GM19240 (cell line): Measurements from ENCODE around the gene ADGRE1.

Experiments used
- DNase-seq: peaks from one replicate; pipeline ENCODE4 v3.0.0; 2011; ENCODE audit warnings: low spot score; ENCODE audit not compliant: insufficient read length

ADGRE1 gene

GRCh38 chr19:6952956-6953355 is 65.6 kb downstream of the ADGRE1 start:
- no peak for DNase-seq

- DNase-seq: no peak
Observed at GRCh38 chr19:6955082-6955481, 67.7 kb downstream of the ADGRE1 start.

GRCh38 chr19:6956573-6956972 is 69.2 kb downstream of the ADGRE1 start:
- no peak for DNase-seq

GRCh38 chr19:6958791-6959190 is 71.4 kb downstream of the ADGRE1 start:
- DNase-seq: no peak

GRCh38 chr19:6963244-6963852 is 76.0 kb downstream of the ADGRE1 start:
- no peak for DNase-seq

GRCh38 chr19:6963937-6964336 is 76.6 kb downstream of the ADGRE1 start:
- DNase-seq: no peak

GRCh38 chr19:6967967-6968366 is 80.6 kb downstream of the ADGRE1 start:
- no peak for DNase-seq

- no peak for DNase-seq
Observed at GRCh38 chr19:6969490-6969889, 82.1 kb downstream of the ADGRE1 start.

GRCh38 chr19:6970021-6970420 is 82.6 kb downstream of the ADGRE1 start:
- DNase-seq: no peak

- no peak for DNase-seq
Observed at GRCh38 chr19:6970443-6970842, 83.1 kb downstream of the ADGRE1 start.

- DNase-seq: no peak
Observed at GRCh38 chr19:6971366-6971765, 84.0 kb downstream of the ADGRE1 start.

- DNase-seq: no peak
Observed at GRCh38 chr19:6976197-6976596, 88.8 kb downstream of the ADGRE1 start.

GRCh38 chr19:6979399-6979798 is 92.0 kb downstream of the ADGRE1 start:
- no peak for DNase-seq

- no peak for DNase-seq
Observed at GRCh38 chr19:6983448-6983847, 96.1 kb downstream of the ADGRE1 start.

- no peak for DNase-seq
Observed at GRCh38 chr19:6987850-6988249, 100.5 kb downstream of the ADGRE1 start.

GRCh38 chr19:6988257-6988656 is 100.9 kb downstream of the ADGRE1 start:
- DNase-seq: no peak
